Measurements from ENCODE around the gene FAM236C.
"Not testable (repeated sequence)": the region's sequence is repeated elsewhere in the genome, so short reads cannot be mapped to it uniquely, and the experiment has no call there.

DNA sequence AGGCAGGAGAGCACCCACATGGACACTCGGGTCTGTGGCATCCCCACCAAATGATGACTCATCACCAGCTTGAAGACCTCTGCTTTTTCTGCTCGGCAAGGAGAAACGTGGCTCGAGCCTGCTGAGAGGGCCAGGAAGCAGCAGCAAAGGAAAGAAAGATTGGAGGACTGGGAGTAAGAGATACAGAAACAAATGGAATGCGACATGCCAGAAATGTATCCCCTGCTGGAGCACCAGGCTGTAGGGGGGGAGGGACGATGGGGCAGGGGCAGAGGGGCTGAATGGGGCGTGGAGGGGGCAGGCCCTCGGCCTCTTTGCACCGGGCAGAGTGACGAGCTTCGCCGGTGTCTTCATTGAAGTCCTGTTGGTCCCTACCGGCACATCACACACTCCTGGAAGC is at the start of gene FAM236C:
- TF ChIP-seq, protein P1, sequence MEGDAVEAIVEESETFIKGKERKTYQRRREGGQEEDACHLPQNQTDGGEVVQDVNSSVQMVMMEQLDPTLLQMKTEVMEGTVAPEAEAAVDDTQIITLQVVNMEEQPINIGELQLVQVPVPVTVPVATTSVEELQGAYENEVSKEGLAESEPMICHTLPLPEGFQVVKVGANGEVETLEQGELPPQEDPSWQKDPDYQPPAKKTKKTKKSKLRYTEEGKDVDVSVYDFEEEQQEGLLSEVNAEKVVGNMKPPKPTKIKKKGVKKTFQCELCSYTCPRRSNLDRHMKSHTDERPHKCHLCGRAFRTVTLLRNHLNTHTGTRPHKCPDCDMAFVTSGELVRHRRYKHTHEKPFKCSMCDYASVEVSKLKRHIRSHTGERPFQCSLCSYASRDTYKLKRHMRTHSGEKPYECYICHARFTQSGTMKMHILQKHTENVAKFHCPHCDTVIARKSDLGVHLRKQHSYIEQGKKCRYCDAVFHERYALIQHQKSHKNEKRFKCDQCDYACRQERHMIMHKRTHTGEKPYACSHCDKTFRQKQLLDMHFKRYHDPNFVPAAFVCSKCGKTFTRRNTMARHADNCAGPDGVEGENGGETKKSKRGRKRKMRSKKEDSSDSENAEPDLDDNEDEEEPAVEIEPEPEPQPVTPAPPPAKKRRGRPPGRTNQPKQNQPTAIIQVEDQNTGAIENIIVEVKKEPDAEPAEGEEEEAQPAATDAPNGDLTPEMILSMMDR (conservative IDR thresholded peaks at IDR 0.05 in 1 of 2, IDR thresholded peaks at IDR 0.05 in 1 of 2; ENCODE audit: low read depth in 1 of 2, low read length in 2 of 2) = not testable (repeated sequence)
- not testable (repeated sequence) for TF ChIP-seq EZH2 (IDR thresholded peaks at IDR 0.05; ENCODE audit: low read length, missing control alignments)

Data from fibroblast of lung (primary cell).